Liver (tissue), 9 donors: ENCODE results near the gene CTBP1. TPM values are rescaled to one million over a fixed set of nuclear protein-coding genes. Genes with fewer than 3 reads are reported as not detected.

Experiments used
- DNase-seq: peaks from one replicate; pipeline ENCODE4 v3.0.0-alpha.2; 2017; ENCODE audit warnings: low spot score
- H3K27ac ChIP-seq, 2 donors: one replicate each; pipeline ENCODE4 v1.7.0; 2013; ENCODE audit warnings: inconsistent platforms in 2 of 2, low read length in 2 of 2, control low read depth in 1 of 2, low read depth in 1 of 2, mild to moderate bottlenecking in 1 of 2
- H3K27me3 ChIP-seq, 4 donors: one replicate each; pipeline versions ENCODE4 v1.6.1 to v1.7.0; 2013; ENCODE audit warnings: low read length in 3 of 4, inconsistent platforms in 1 of 4, mild to moderate bottlenecking in 1 of 4, moderate library complexity in 1 of 4; ENCODE audit not compliant: control insufficient read depth in 4 of 4, insufficient read depth in 4 of 4
- H3K36me3 ChIP-seq, 4 donors: one replicate each; pipeline versions ENCODE4 v1.6.1 to v1.7.0; 2013; ENCODE audit warnings: low read length in 3 of 4, mild to moderate bottlenecking in 3 of 4, low read depth in 1 of 4, moderate library complexity in 1 of 4; ENCODE audit not compliant: control insufficient read depth in 4 of 4, insufficient read depth in 3 of 4
- H3K4me1 ChIP-seq, 4 donors: one replicate each; pipeline versions ENCODE4 v1.6.1 to v1.7.0; 2013; ENCODE audit warnings: low read length in 3 of 4, mild to moderate bottlenecking in 3 of 4, moderate library complexity in 1 of 4; ENCODE audit not compliant: control insufficient read depth in 4 of 4, insufficient read depth in 4 of 4
- H3K4me3 ChIP-seq, 3 donors: one replicate each; pipeline versions ENCODE4 v1.6.1 to v1.7.0; 2013; ENCODE audit warnings: low read length in 3 of 3, control low read depth in 1 of 3, low read depth in 1 of 3, mild to moderate bottlenecking in 1 of 3
- H3K9ac ChIP-seq, 2 donors: one replicate each; pipeline ENCODE4 v1.7.0; 2013; ENCODE audit warnings: low read length in 2 of 2, mild to moderate bottlenecking in 2 of 2, moderate library complexity in 2 of 2, control low read depth in 1 of 2, low read depth in 1 of 2
- H3K9me3 ChIP-seq, 4 donors: one replicate each; pipeline versions ENCODE4 v1.6.1 to v1.7.0; 2013; ENCODE audit warnings: low read length in 3 of 4; ENCODE audit not compliant: control insufficient read depth in 4 of 4
- ATF3 ChIP-seq: IDR thresholded peaks from 2 replicates; pipeline ENCODE4 v1.6.1; 2016; ENCODE audit warnings: antibody characterized with exemption
- EGR1 ChIP-seq, 2 donors: IDR thresholded peaks; 2 replicates each; pipeline ENCODE4 v1.6.1; 2016 to 2018; ENCODE audit warnings: antibody characterized with exemption in 2 of 2, low read depth in 2 of 2
- FOXA1 ChIP-seq: IDR thresholded peaks from 2 replicates; pipeline ENCODE4 v1.6.1; 2016; ENCODE audit warnings: antibody characterized with exemption
- FOXA2 ChIP-seq: IDR thresholded peaks from 2 replicates; pipeline ENCODE4 v1.6.1; 2016; ENCODE audit warnings: antibody characterized with exemption
- HNF4A ChIP-seq, 2 donors: conservative IDR thresholded peaks; 2 replicates each; pipeline ENCODE4 v1.6.1; 2016; ENCODE audit warnings: antibody characterized with exemption in 2 of 2, mild to moderate bottlenecking in 2 of 2
- HNF4G ChIP-seq: IDR thresholded peaks from 2 replicates; pipeline ENCODE4 v1.6.1; 2016; ENCODE audit warnings: antibody characterized with exemption
- JUND ChIP-seq, 2 donors: IDR thresholded peaks; 2 replicates each; pipeline ENCODE4 v1.6.1; 2016; ENCODE audit warnings: antibody characterized with exemption in 2 of 2
- MAX ChIP-seq: IDR thresholded peaks from 2 replicates; pipeline ENCODE4 v1.6.1; 2016; ENCODE audit warnings: antibody characterized with exemption
- NR2F2 ChIP-seq: IDR thresholded peaks from 2 replicates; pipeline ENCODE4 v1.6.1; 2016; ENCODE audit warnings: antibody characterized with exemption
- RAD21 ChIP-seq, 2 donors: IDR thresholded peaks; 2 replicates each; pipeline ENCODE4 v1.6.1; 2016; ENCODE audit warnings: antibody characterized with exemption in 2 of 2, mild to moderate bottlenecking in 2 of 2
- RXRA ChIP-seq, 2 donors: IDR thresholded peaks; 2 replicates each; pipeline ENCODE4 v1.6.1; 2017 to 2018; ENCODE audit warnings: antibody characterized with exemption in 2 of 2, mild to moderate bottlenecking in 1 of 2
- TAF1 ChIP-seq: conservative IDR thresholded peaks from 2 replicates; pipeline ENCODE4 v1.6.1; 2016; ENCODE audit warnings: antibody characterized with exemption, mild to moderate bottlenecking
- YY1 ChIP-seq: IDR thresholded peaks from 2 replicates; pipeline ENCODE4 v1.6.1; 2016; ENCODE audit warnings: antibody characterized with exemption, mild to moderate bottlenecking
- ZBTB33 ChIP-seq: IDR thresholded peaks from 2 replicates; pipeline ENCODE4 v1.6.1; 2016; ENCODE audit warnings: antibody characterized with exemption
- WGBS: extraction: QIAGEN DNeasy Blood & Tissue Kit; methylation state at CpG from one replicate; pipeline ENCODE4 v1.1.7; 2013; 5-methylcytosine and 5-hydroxymethylcytosine counted together
- polyA plus RNA-seq, 2 donors: library from polyadenylated mRNA; stranded (reverse) in 1 of 2; unstranded in 1 of 2; fragments of 200-250 nt in 1 of 2; fragments of >200 nt in 1 of 2; fragmentation: Nextera tagmentation in 1 of 2; extraction: Ambion mirVana in 1 of 2; gene quantifications; one replicate each; pipeline versions ENCODE4 v1.2.1 to v1.2.3, GENCODE V29; 2013 to 2015
- total RNA-seq, 2 donors: library from RNA; depleted of rRNA; stranded (reverse); fragments of >200 nt; gene quantifications; one replicate each; pipeline ENCODE4 v1.2.3, GENCODE V29; 2014
- donor health status: healthy.
- donor health status: healthy.
- donor health status: healthy.
- donor health status: healthy.
- donor health status: healthy.

Gene CTBP1
- total and polyA plus RNA-seq, 4 donors: 27.5 to 156 (median 79.5) TPM

- Histone ChIP-seq H3K27ac (no peak overlapping the region), H3K9ac (no peak overlapping the region), H3K4me1 (peaks cover 39 to 69% (median 64%) of the 10 kb centered on the region in 4 donors), H3K36me3 (peaks cover 6 to 13% (median 9%) of the 10 kb centered on the region in 4 donors), H3K9me3 (no peaks in the 10 kb centered on the region), H3K27me3 (no peaks in the 10 kb centered on the region), H3K4me3 (no peak overlapping the region)
- TF ChIP-seq RAD21 (IDR thresholded peaks at IDR 0.05): no peak
- TF ChIP-seq ATF3: no peak
- no peak for TF ChIP-seq ZBTB33
- no peak for TF ChIP-seq NR2F2
- no peak for TF ChIP-seq EGR1 (IDR thresholded peaks at IDR 0.05; ENCODE audit: low read depth in 2 of 2)
- TF ChIP-seq YY1: no peak
- no peak for TF ChIP-seq FOXA2
- no peak for TF ChIP-seq JUND (IDR thresholded peaks at IDR 0.05)
- 64% methylated on average over 33 of the region's 33 CpGs for WGBS
- no peak for DNase-seq
Measured at GRCh38 chr4:1244081-1244977, 4.6 kb downstream of the CTBP1 start.

GRCh38 chr4:1243451-1244080, 5.4 kb downstream of the CTBP1 start:
- peaks cover 39 to 69% (median 64%) of the 10 kb centered on the region in 4 donors for H3K4me1 ChIP-seq
- TF ChIP-seq FOXA1 (no peak), ZBTB33 (no peak), HNF4A (conservative IDR thresholded peaks at IDR 0.05) (no peak), HNF4G (no peak), TAF1 (no peak), FOXA2 (no peak), RXRA (IDR thresholded peaks at IDR 0.05) (no peak), JUND (IDR thresholded peaks at IDR 0.05) (no peak), YY1 (no peak), MAX (no peak), ATF3 (no peak)
- peaks cover 6 to 18% (median 10%) of the 10 kb centered on the region in 4 donors for H3K36me3 ChIP-seq
- no peak overlapping the region for H3K9ac ChIP-seq
- no peaks in the 10 kb centered on the region for H3K9me3 ChIP-seq
- no peaks in the 10 kb centered on the region for H3K27me3 ChIP-seq
- no peak for DNase-seq
- WGBS: 68% methylated on average over 15 of the region's 15 CpGs
- H3K4me3 ChIP-seq: no peak overlapping the region
- H3K27ac ChIP-seq: no peak overlapping the region
